Measurements from ENCODE around the gene ALB. TPM values are rescaled to one million over a fixed set of nuclear protein-coding genes. Genes with fewer than 3 reads are reported as not detected.

Gene ALB
- total and polyA plus RNA-seq, 10 donors, result 0.46 to 16.2 (median 0.85) TPM; not detected in 3

DNA sequence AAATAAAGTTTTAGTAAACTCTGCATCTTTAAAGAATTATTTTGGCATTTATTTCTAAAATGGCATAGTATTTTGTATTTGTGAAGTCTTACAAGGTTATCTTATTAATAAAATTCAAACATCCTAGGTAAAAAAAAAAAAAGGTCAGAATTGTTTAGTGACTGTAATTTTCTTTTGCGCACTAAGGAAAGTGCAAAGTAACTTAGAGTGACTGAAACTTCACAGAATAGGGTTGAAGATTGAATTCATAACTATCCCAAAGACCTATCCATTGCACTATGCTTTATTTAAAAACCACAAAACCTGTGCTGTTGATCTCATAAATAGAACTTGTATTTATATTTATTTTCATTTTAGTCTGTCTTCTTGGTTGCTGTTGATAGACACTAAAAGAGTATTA lies 370 bp downstream of the ALB start:
- intact Hi-C loops (cut with DNase I; ENCODE audit: low total_unique reads), result no loop called here
- no peak for DNase-seq
- no peaks in the 10 kb centered on the region for H3K27me3 ChIP-seq (replicated peaks in 1 of 7)
- H3K9me3 ChIP-seq, result no peaks in the 10 kb centered on the region
- no peaks in the 10 kb centered on the region for H3K4me1 ChIP-seq
- no peak overlapping the region for H3K4me3 ChIP-seq
- H3K27ac ChIP-seq, result no peak overlapping the region
- TF ChIP-seq POLR2A (IDR thresholded peaks at IDR 0.05), result no peak
- TF ChIP-seq POLR2AphosphoS5 (IDR thresholded peaks at IDR 0.05), result no peak
- 91 to 100% (median 97%) methylated on average over 1 of the region's 1 CpG for WGBS, 5 donors
- no peaks in the 10 kb centered on the region for H3K36me3 ChIP-seq

DNA sequence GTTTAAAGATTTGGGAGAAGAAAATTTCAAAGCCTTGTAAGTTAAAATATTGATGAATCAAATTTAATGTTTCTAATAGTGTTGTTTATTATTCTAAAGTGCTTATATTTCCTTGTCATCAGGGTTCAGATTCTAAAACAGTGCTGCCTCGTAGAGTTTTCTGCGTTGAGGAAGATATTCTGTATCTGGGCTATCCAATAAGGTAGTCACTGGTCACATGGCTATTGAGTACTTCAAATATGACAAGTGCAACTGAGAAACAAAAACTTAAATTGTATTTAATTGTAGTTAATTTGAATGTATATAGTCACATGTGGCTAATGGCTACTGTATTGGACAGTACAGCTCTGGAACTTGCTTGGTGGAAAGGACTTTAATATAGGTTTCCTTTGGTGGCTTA lies 1.1 kb downstream of the ALB start:
- no peaks in the 10 kb centered on the region for H3K36me3 ChIP-seq
- H3K27me3 ChIP-seq (replicated peaks in 1 of 7), result no peaks in the 10 kb centered on the region
- intact Hi-C loops (cut with DNase I; ENCODE audit: low total_unique reads), result no loop called here
- DNase-seq, result no peak
- WGBS, 5 donors, result 91 to 97% (median 95%) methylated on average over 2 of the region's 2 CpGs
- H3K27ac ChIP-seq, result no peak overlapping the region
- H3K9me3 ChIP-seq, result no peaks in the 10 kb centered on the region
- H3K4me3 ChIP-seq, result no peak overlapping the region
- H3K4me1 ChIP-seq, result no peaks in the 10 kb centered on the region
- TF ChIP-seq, protein P1, sequence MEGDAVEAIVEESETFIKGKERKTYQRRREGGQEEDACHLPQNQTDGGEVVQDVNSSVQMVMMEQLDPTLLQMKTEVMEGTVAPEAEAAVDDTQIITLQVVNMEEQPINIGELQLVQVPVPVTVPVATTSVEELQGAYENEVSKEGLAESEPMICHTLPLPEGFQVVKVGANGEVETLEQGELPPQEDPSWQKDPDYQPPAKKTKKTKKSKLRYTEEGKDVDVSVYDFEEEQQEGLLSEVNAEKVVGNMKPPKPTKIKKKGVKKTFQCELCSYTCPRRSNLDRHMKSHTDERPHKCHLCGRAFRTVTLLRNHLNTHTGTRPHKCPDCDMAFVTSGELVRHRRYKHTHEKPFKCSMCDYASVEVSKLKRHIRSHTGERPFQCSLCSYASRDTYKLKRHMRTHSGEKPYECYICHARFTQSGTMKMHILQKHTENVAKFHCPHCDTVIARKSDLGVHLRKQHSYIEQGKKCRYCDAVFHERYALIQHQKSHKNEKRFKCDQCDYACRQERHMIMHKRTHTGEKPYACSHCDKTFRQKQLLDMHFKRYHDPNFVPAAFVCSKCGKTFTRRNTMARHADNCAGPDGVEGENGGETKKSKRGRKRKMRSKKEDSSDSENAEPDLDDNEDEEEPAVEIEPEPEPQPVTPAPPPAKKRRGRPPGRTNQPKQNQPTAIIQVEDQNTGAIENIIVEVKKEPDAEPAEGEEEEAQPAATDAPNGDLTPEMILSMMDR (IDR thresholded peaks at IDR 0.05 in 8 of 11, conservative IDR thresholded peaks at IDR 0.05 in 3 of 11), result no peak
- TF ChIP-seq POLR2AphosphoS5 (IDR thresholded peaks at IDR 0.05) (no peak), POLR2A (IDR thresholded peaks at IDR 0.05) (no peak)

DNA sequence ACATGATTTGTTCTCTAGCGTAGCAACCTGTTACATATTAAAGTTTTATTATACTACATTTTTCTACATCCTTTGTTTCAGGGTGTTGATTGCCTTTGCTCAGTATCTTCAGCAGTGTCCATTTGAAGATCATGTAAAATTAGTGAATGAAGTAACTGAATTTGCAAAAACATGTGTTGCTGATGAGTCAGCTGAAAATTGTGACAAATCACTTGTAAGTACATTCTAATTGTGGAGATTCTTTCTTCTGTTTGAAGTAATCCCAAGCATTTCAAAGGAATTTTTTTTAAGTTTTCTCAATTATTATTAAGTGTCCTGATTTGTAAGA lies 2.4 kb downstream of the ALB start:
- H3K27me3 ChIP-seq (replicated peaks in 1 of 7), result no peaks in the 10 kb centered on the region
- TF ChIP-seq POLR2AphosphoS5 (IDR thresholded peaks at IDR 0.05) (no peak), POLR2A (IDR thresholded peaks at IDR 0.05) (no peak)
- TF ChIP-seq, protein P1 (IDR thresholded peaks at IDR 0.05 in 8 of 11, conservative IDR thresholded peaks at IDR 0.05 in 3 of 11), result no peak
- WGBS, 5 donors, result 92 to 100% (median 98%) methylated on average over 1 of the region's 1 CpG
- DNase-seq, result no peak
- no peaks in the 10 kb centered on the region for H3K9me3 ChIP-seq
- H3K27ac ChIP-seq, result no peak overlapping the region
- no peaks in the 10 kb centered on the region for H3K4me1 ChIP-seq
- H3K4me3 ChIP-seq, result no peak overlapping the region
- intact Hi-C loops (cut with DNase I; ENCODE audit: low total_unique reads), result no loop called here
- no peaks in the 10 kb centered on the region for H3K36me3 ChIP-seq

DNA sequence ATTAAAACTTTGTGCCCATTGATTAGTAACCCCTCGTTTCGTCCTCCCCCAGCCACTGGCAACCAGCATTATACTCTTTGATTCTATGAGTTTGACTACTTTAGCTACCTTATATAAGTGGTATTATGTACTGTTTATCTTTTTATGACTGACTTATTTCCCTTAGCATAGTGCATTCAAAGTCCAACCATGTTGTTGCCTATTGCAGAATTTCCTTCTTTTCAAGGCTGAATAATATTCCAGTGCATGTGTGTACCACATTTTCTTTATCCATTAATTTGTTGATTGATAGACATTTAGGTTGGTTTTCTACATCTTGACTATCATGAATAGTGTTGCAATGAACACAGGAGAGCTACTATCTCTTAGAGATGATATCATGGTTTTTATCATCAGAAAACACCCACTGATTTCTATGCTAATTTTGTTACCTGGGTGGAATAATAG lies 3.2 kb downstream of the ALB start:
- TF ChIP-seq, protein P1 (IDR thresholded peaks at IDR 0.05 in 8 of 11, conservative IDR thresholded peaks at IDR 0.05 in 3 of 11), result no peak
- TF ChIP-seq POLR2AphosphoS5 (IDR thresholded peaks at IDR 0.05), result no peak
- no peak for TF ChIP-seq POLR2A (IDR thresholded peaks at IDR 0.05)
- H3K27ac ChIP-seq, result no peak overlapping the region
- 80 to 93% (median 89%) methylated on average over 2 of the region's 2 CpGs for WGBS, 5 donors
- intact Hi-C loops (cut with DNase I; ENCODE audit: low total_unique reads), result no loop called here
- DNase-seq, result no peak
- H3K27me3 ChIP-seq (replicated peaks in 1 of 7), result no peaks in the 10 kb centered on the region
- no peaks in the 10 kb centered on the region for H3K36me3 ChIP-seq
- no peak overlapping the region for H3K4me3 ChIP-seq
- H3K9me3 ChIP-seq, result no peaks in the 10 kb centered on the region
- no peaks in the 10 kb centered on the region for H3K4me1 ChIP-seq
